ENCODE data around the gene MYH7.

- TF ChIP-seq ZBTB6 (tag by site-specific recombination; IDR thresholded peaks at IDR 0.05), result no peak
- no peak for TF ChIP-seq ZNF174 (tag by site-specific recombination; IDR thresholded peaks at IDR 0.05)
- TF ChIP-seq CTCF (tag by site-specific recombination; IDR thresholded peaks at IDR 0.05), result 0 out of 2 replicates have a peak, but pooled peaks have one; percentile 36
- TF ChIP-seq ZNF18 (tag by site-specific recombination; IDR thresholded peaks at IDR 0.05), result no peak
- no peak for TF ChIP-seq ZNF221 (tag by site-specific recombination; IDR thresholded peaks at IDR 0.05; ENCODE audit: borderline replicate concordance)
- TF ChIP-seq ZNF335 (tag by site-specific recombination; conservative IDR thresholded peaks at IDR 0.05), result no peak
- TF ChIP-seq YY1 (tag by site-specific recombination; IDR thresholded peaks at IDR 0.05), result no peak
- TF ChIP-seq ZNF416 (tag by site-specific recombination; IDR thresholded peaks at IDR 0.05), result no peak
- no peak for TF ChIP-seq OVOL3 (tag by site-specific recombination; IDR thresholded peaks at IDR 0.05)
- no peak for TF ChIP-seq ZNF610 (tag by site-specific recombination; IDR thresholded peaks at IDR 0.05; ENCODE audit: borderline replicate concordance)
- no peak for TF ChIP-seq ZBTB49 (tag by site-specific recombination; IDR thresholded peaks at IDR 0.05; ENCODE audit: low read depth)
- TF ChIP-seq ZNF23 (tag by site-specific recombination; IDR thresholded peaks at IDR 0.05; ENCODE audit: borderline replicate concordance), result no peak
- no peak for TF ChIP-seq ZNF473 (tag by site-specific recombination; IDR thresholded peaks at IDR 0.05)
Measured at GRCh38 chr14:23478109-23478759, 42.8 kb upstream of the MYH7 start.

All from HEK293 (cell line).